NOMO-1 (cell line): ENCODE data around the gene C1orf74.

Source experiments
- DNase-seq, 2 experiments: peaks; one replicate each; lab custom pipeline; 2025; ENCODE audit not compliant: unreplicated experiment in 2 of 2; lab: John Stamatoyannopoulos, UW

Gene C1orf74

DNA sequence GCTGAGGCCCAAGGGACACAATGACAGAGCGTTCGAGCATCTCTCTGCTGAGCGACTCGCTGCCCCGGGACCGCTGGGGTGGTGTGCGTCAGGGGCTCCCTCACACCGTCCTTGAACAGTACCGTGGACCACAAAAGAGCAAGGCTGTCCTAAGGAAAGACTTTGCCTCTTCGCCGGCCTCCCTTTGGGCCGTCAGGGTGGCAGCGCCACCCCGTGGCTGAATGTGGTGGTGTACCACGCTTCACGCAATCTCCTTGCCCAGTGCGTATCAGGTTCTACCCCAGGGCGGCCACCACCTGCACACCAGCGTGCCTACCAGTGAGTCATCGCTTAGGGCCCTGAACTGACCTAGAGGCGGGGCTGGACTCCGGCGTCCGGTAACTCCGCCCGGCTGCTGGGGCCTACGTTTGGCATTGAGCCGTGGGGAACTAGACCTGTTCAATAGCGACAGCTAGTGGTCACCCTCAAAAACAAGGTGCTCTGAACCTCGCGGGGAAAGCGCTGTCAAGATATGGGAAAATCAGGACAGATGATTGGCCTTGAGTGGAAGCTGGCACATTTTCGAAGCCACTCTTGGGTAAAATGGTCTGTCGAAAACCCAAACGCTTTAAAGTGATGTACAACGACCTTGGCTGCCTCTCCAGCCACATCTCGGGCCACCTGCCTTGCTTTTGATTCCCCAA, 36.6 kb downstream of the C1orf74 start:
- DNase-seq = peak; percentile 97 to 99

DNA sequence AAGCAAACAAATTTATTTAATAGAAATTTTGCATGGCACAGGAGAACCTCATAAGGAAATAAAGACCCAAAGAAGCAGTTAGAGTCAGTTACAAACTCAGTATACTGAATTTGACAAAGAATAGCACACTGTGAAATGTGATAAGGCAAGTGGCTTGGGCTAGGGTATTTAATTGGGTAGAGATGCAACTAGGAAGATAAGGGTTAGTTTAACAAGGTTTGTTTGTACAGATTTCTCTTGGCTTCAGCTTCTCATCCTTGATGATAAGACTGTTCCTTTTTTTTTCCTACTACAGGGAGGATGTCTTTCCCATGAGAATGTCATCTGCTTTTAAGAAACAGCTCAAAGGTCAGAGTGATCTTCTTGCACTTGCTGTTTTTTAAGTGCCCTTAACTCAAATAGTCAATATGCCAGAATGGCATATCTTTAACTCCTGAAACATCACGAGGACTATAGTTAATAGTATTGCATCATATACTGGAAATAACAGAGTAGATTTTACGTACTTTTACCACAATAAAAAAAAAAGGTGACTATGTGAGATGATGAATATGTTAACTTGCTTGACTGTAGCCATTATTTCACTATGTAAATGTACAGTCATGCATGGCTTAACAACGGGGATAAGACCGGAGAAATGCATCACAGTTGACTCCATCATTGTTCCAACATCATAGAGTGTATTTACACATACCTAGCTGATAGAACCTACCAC, 37.8 kb downstream of the C1orf74 start:
- DNase-seq = no peak

- DNase-seq = no peak
Observed at GRCh38 chr1:209743145-209743482, 41.2 kb downstream of the C1orf74 start.

DNA sequence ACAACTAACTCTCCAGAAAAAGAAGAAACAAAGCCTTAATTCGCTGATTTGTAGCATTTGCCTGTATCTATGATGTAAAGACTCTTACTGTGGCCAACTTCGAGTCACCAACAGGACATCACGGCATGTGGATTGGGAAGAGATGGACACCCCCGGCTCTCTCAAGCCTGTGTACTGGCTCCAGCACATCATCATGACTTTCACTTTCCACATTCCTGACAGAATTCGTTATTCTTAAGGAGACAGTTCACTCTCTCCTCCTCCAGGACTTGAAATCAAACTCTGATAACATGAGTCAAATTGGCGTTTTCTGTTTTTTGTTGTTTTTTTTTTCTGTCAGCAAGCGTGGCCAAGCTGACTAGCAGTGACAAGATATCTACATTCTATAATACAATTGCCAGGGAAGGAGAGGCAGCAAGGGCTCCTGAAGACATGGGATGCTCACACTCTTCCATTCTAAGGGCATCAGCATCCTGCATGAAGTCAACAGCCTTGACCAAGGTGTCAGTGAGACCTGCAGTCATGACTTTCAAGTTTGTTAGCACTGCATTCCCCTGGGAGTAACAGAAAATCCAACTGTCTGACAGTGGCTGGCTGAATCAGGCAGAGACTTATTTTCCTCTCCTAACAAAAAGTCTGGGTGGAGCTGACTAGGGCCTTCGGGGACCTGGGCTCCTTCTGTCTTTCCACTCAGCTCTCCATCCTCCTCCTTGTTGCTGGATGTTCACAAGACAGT, 41.8 kb downstream of the C1orf74 start:
- no peak for DNase-seq

- DNase-seq = no peak
Observed at GRCh38 chr1:209741889-209742288, 42.5 kb downstream of the C1orf74 start.

GRCh38 chr1:209741193-209741592, 43.2 kb downstream of the C1orf74 start:
- no peak for DNase-seq

DNA sequence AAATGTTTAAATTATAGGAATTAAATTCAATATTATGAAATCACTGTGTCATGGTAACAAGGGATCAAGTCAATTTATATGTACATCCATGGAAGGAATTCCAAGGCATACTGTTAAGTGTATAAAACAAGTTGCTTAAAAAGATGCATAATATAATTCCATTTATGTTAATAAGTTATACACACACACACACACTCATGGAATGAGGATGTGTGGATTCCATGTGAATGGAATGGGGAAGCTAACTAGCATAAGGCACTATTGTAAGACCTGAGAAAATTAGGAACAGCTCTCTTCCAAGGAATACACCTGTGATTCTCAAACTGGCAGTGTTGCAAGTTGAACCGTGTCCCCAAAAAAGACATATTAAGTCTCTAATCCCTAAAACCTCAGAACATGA, 46.1 kb downstream of the C1orf74 start:
- DNase-seq = no peak

DNA sequence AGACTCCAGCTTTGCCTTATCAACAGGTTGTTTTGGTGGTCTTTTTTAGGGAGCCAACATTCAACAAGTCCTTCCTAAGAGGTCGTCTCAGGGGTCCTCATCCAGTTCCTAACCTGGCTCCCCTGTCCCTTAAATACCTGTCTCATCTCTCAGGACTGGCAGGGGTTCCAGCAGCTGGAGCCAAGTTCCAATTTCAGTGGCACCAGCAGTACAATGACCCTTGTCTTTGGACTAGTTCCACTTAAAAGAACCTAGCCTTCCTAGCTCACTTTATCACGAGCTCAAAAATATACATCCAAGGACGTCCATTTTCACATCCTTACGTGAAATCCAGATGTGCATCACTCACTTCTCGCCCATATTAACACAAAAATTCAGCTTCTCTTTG, 47.2 kb downstream of the C1orf74 start:
- DNase-seq = no peak

DNA sequence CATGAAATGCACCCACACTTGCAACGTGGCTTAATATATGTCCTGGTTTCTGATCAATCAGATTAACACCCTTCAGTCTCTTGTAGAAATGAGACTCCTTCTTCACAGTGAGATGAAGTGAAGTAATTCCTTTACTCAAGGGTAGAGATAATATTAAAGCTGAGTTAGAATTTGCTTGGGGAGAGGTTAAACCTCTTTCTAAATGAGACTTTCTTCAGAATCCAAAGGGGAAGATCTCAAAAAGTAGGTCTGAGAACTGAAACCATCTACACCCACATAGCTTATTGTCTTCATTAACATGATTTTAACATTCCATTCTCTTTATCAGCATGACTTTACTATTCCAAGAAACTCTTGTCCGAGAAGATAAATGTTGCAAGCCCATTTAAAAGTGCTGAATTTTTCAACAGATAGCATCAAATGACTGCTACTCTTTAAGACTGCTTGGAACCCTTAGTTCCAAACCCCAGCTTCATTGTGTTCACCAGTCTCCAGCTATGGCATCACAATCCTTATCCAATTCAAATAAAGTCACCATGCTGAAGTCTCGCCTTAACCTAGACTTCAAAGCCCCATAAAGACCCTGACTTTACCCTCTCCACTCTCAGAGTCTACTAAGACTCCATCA, 47.8 kb downstream of the C1orf74 start:
- no peak for DNase-seq

DNA sequence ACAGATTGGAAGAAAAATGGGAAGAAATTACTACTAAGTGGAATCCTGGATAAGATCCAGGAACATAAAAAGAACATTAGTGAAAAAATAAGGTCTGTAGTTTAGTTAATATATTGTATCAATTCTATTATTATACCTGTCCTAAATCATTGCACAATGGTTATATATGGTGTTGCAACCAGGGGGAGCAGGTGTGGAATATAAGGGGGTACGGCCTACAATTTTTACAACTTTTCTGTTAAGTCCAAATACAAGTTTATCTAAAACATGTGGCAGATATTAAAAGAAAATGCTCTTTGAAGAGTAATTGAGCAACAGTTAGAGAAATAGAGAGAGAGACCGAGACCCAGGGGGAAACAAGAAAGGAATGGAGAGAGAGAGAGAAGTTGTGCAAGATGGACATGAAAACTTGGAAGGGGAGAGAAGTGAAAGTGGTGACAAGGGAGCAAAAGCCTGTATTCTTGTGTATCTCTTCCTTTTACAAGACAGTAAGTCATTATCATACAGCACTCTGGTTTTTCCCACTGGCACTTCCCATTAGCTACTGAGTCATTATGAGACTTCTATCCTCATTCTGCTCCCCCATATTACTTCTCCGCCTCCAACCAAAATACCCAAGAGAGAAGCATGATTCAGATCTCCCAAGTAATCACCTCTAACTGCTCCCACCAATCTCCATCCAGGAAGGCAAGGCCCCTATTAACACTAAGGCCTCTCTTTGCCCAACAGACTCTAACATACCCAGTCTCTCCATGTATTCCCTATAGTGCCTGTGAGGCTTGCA, 50.8 kb downstream of the C1orf74 start:
- DNase-seq = peak; percentile 62 to 82

GRCh38 chr1:209732725-209733124, 51.6 kb downstream of the C1orf74 start:
- no peak for DNase-seq

DNA sequence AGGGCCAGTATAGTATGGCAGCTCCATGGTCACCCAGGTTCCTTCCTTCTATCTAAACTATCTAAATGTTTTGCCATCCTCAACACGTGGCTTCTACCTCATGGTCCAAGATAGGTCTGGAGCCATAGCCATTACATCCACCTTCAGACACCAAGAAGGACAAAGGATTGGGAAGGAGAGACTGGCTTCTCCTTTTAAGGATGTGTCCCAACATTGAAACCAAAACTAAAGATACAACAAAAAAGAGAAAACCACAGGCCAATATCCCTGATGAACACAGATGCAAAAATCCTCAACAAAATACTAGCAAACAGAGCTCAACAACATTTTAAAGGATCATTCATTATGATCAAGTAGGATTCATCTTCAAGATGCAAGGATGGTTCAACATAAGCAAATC, 54.9 kb downstream of the C1orf74 start:
- no peak for DNase-seq
